Measurements from ENCODE around the gene FPR2. TPM values are rescaled to one million over a fixed set of nuclear protein-coding genes. Genes with fewer than 3 reads are reported as not detected.

FPR2 gene
- total and polyA plus RNA-seq, 10 of the 15 experiments (the other 5 are each of a cell fraction or from before 2014, with no cell fraction given) = not detected

- no peak overlapping the region for H3K9ac ChIP-seq (ENCODE audit: control insufficient read depth, insufficient read depth, low read length)
- no TSS peak for BruUV-seq (replicated peaks)
- no peak overlapping the region for H2AFZ ChIP-seq (ENCODE audit: control insufficient read depth, low read depth, low read length)
- H3K4me3 ChIP-seq = no peak overlapping the region
- no peak for DNase-seq (ENCODE audit: low read depth, low spot score)
- no peak overlapping the region for H3K4me2 ChIP-seq (ENCODE audit: control insufficient read depth, insufficient read depth)
- RAD21 ChIA-PET (ENCODE audit: unreplicated experiment) = no interaction called here
- no peaks in the 10 kb centered on the region for H3K79me2 ChIP-seq (ENCODE audit: control insufficient read depth, insufficient read depth, low read length)
- CTCF ChIA-PET = no interaction called here
- intact Hi-C loops (cut with micrococcal nuclease; ENCODE audit: unreplicated experiment) (no loop called here), in situ Hi-C loops (cut with MboI) (no loop called here)
- POLR2A ChIA-PET = no interaction called here
- no peak for ATAC-seq
- H3K27ac ChIP-seq (ENCODE audit: control insufficient read depth, insufficient read depth) = no peak overlapping the region
- SMC1A ChIA-PET (ENCODE audit: uncharacterized antibody, unreplicated experiment) = no interaction called here
- no peaks in the 10 kb centered on the region for H3K4me1 ChIP-seq (ENCODE audit: control insufficient read depth, insufficient read depth, low read length)
- WGBS (ENCODE audit: insufficient coverage, insufficient replicate concordance, low lambda C conversion rate, missing lambda C conversion rate) = 50% methylated on average over 14 of the region's 14 CpGs
- TF ChIP-seq ZSCAN29 (IDR thresholded peaks at IDR 0.05) = no peak
- no peak for TF ChIP-seq TCF12 (IDR thresholded peaks at IDR 0.05; ENCODE audit: low read depth, low read length)
- no peak for TF ChIP-seq TAF1 (IDR thresholded peaks at IDR 0.05; ENCODE audit: borderline replicate concordance, low read depth, low read length)
- TF ChIP-seq ZZZ3 (IDR thresholded peaks at IDR 0.05; ENCODE audit: control insufficient read depth, insufficient read length, low read depth) = no peak
- no peak for TF ChIP-seq KAT2A (conservative IDR thresholded peaks at IDR 0.05; ENCODE audit: control insufficient read depth, low read depth, low read length)
- TF ChIP-seq HSF1 (IDR thresholded peaks at IDR 0.05; ENCODE audit: low read depth, low read length) = no peak
- no peak for TF ChIP-seq FOXK2 (IDR thresholded peaks at IDR 0.05)
- TF ChIP-seq SKIL (IDR thresholded peaks at IDR 0.05; ENCODE audit: low read depth, poor library complexity, severe bottlenecking) = no peak
- TF ChIP-seq SMAD5 (IDR thresholded peaks at IDR 0.05; ENCODE audit: low read depth) = no peak
- no peak for TF ChIP-seq PBX3 (IDR thresholded peaks at IDR 0.05; ENCODE audit: insufficient replicate concordance, low read depth, low read length)
- TF ChIP-seq RBBP5 (conservative IDR thresholded peaks at IDR 0.05) = no peak
- FAIRE-seq = no peak
- no peaks in the 10 kb centered on the region for H3K27me3 ChIP-seq (replicated peaks in 1 of 2; ENCODE audit: control insufficient read depth in 2 of 2, insufficient read depth in 2 of 2, low read length in 1 of 2)
- no peaks in the 10 kb centered on the region for H4K20me1 ChIP-seq (ENCODE audit: control insufficient read depth, insufficient read depth)
- H3K9me3 ChIP-seq (replicated peaks; ENCODE audit: control insufficient read depth, insufficient read depth, low read length) = peaks cover 4% of the 10 kb centered on the region; the same call in 1 of the 3 replicates
- H3K36me3 ChIP-seq (ENCODE audit: control insufficient read depth in 2 of 2, insufficient read depth in 2 of 2, low read length in 1 of 2) = no peaks in the 10 kb centered on the region
These were observed 34.9 kb upstream of the FPR2 start for GRCh38 chr19:51726049-51726448.

All from GM12878 (cell line).